Measurements from ENCODE around the gene BARHL2.

Gene BARHL2

DNA sequence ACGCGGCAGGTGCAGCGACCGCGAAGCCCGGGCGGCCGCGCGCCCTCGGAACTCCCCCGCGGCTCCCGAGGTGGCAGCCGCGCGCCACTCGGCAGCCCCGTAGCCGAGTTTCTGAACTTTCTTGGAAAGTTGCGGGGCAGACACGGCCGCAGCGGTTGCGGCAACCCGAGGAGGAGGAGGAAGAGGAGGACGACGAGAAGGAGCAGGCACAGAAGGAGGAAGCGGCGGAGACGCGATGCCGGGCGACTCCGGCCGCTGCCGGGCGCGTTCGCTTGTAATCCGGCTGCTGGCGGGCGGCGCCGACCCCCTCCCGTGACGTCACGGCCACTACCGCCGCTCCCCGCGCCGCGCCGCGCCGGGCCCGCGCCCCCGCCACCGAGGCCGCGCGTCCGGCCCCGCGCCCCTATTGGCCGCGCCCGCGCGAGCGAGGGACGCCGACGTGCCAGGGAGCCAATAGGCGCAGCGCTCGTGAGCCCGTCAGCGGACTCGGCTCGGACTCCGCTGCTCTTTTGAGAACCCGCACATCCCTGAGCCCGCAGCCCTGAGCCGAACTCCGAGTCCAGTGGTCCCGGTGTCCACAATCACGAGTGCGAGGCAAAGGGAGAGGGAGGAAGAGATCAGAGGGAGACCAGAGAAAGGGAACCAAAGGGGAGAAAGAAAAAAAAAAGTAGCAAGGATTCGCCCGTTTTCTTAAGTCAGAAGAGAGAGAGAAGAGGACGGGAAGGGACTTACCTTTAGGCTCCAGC lies 736 bp upstream of the BARHL2 start (continued):
- TF ChIP-seq TSHZ1 (tag by site-specific recombination; IDR thresholded peaks at IDR 0.05; ENCODE audit: borderline replicate concordance) (no peak), ZNF335 (tag by site-specific recombination; conservative IDR thresholded peaks at IDR 0.05) (peak; percentile 91), ZXDB (tag by site-specific recombination; IDR thresholded peaks at IDR 0.05) (peak; percentile 20; the same call in 1 of the 2 replicates), ZNF214 (tag by site-specific recombination; IDR thresholded peaks at IDR 0.05; ENCODE audit: borderline replicate concordance) (no peak), RBAK (tag by site-specific recombination; IDR thresholded peaks at IDR 0.05) (no peak), PRDM1 (tag by site-specific recombination; IDR thresholded peaks at IDR 0.05) (peak; percentile 54), ZNF510 (tag by site-specific recombination; IDR thresholded peaks at IDR 0.05; ENCODE audit: insufficient replicate concordance) (no peak), ZNF211 (tag by site-specific recombination; IDR thresholded peaks at IDR 0.05; ENCODE audit: low read depth) (no peak), OVOL3 (tag by site-specific recombination; IDR thresholded peaks at IDR 0.05) (no peak), ZNF324 (tag by site-specific recombination; IDR thresholded peaks at IDR 0.05) (peak; percentile 24; the same call in 1 of the 2 replicates), ZNF112 (tag by site-specific recombination; IDR thresholded peaks at IDR 0.05) (no peak), BCL11B (tag by site-specific recombination; IDR thresholded peaks at IDR 0.05; ENCODE audit: low read depth) (no peak), ZNF23 (tag by site-specific recombination; IDR thresholded peaks at IDR 0.05; ENCODE audit: borderline replicate concordance) (no peak), ZBTB20 (tag by site-specific recombination; IDR thresholded peaks at IDR 0.05) (no peak), HOXA7 (CRISPR knock-in tag; IDR thresholded peaks at IDR 0.05; ENCODE audit: borderline replicate concordance) (no peak), ZEB2 (tag by site-specific recombination; IDR thresholded peaks at IDR 0.05) (peak; percentile 61; the same call in 1 of the 2 replicates), ZNF792 (tag by site-specific recombination; IDR thresholded peaks at IDR 0.05) (no peak), ZNF174 (tag by site-specific recombination; IDR thresholded peaks at IDR 0.05) (no peak), BCL11A (tag by site-specific recombination; IDR thresholded peaks at IDR 0.05; ENCODE audit: low read depth) (no peak), REPIN1 (tag by site-specific recombination; IDR thresholded peaks at IDR 0.05; ENCODE audit: low read depth) (no peak), ZNF561 (tag by site-specific recombination; IDR thresholded peaks at IDR 0.05; ENCODE audit: borderline replicate concordance) (no peak), ZNF837 (tag by site-specific recombination; IDR thresholded peaks at IDR 0.05) (no peak), ZNF768 (tag by site-specific recombination; IDR thresholded peaks at IDR 0.05) (no peak), ZNF148 (tag by site-specific recombination; IDR thresholded peaks at IDR 0.05; ENCODE audit: borderline replicate concordance) (no peak), ZNF114 (tag by site-specific recombination; IDR thresholded peaks at IDR 0.05) (no peak), ZNF830 (tag by site-specific recombination; IDR thresholded peaks at IDR 0.05; ENCODE audit: low read depth) (no peak)
- TF ChIP-seq, protein P1, sequence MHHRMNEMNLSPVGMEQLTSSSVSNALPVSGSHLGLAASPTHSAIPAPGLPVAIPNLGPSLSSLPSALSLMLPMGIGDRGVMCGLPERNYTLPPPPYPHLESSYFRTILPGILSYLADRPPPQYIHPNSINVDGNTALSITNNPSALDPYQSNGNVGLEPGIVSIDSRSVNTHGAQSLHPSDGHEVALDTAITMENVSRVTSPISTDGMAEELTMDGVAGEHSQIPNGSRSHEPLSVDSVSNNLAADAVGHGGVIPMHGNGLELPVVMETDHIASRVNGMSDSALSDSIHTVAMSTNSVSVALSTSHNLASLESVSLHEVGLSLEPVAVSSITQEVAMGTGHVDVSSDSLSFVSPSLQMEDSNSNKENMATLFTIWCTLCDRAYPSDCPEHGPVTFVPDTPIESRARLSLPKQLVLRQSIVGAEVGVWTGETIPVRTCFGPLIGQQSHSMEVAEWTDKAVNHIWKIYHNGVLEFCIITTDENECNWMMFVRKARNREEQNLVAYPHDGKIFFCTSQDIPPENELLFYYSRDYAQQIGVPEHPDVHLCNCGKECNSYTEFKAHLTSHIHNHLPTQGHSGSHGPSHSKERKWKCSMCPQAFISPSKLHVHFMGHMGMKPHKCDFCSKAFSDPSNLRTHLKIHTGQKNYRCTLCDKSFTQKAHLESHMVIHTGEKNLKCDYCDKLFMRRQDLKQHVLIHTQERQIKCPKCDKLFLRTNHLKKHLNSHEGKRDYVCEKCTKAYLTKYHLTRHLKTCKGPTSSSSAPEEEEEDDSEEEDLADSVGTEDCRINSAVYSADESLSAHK (tag by site-specific recombination; IDR thresholded peaks at IDR 0.05), result no peak
- TF ChIP-seq, protein P2, sequence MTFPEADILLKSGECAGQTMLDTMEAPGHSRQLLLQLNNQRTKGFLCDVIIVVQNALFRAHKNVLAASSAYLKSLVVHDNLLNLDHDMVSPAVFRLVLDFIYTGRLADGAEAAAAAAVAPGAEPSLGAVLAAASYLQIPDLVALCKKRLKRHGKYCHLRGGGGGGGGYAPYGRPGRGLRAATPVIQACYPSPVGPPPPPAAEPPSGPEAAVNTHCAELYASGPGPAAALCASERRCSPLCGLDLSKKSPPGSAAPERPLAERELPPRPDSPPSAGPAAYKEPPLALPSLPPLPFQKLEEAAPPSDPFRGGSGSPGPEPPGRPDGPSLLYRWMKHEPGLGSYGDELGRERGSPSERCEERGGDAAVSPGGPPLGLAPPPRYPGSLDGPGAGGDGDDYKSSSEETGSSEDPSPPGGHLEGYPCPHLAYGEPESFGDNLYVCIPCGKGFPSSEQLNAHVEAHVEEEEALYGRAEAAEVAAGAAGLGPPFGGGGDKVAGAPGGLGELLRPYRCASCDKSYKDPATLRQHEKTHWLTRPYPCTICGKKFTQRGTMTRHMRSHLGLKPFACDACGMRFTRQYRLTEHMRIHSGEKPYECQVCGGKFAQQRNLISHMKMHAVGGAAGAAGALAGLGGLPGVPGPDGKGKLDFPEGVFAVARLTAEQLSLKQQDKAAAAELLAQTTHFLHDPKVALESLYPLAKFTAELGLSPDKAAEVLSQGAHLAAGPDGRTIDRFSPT (tag by site-specific recombination; IDR thresholded peaks at IDR 0.05), result 0 out of 2 replicates have a peak, but pooled peaks have one; percentile 18
- TF ChIP-seq, protein P3, sequence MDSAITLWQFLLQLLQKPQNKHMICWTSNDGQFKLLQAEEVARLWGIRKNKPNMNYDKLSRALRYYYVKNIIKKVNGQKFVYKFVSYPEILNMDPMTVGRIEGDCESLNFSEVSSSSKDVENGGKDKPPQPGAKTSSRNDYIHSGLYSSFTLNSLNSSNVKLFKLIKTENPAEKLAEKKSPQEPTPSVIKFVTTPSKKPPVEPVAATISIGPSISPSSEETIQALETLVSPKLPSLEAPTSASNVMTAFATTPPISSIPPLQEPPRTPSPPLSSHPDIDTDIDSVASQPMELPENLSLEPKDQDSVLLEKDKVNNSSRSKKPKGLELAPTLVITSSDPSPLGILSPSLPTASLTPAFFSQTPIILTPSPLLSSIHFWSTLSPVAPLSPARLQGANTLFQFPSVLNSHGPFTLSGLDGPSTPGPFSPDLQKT (IDR thresholded peaks at IDR 0.05; ENCODE audit: borderline replicate concordance, low read depth, low read length), result no peak

Data from HEK293 (cell line).